ENCODE results near the gene METTL9. TPM values are rescaled to one million over a fixed set of nuclear protein-coding genes. Genes with fewer than 3 reads are reported as not detected.
"Not testable (repeated sequence)": the region's sequence is repeated elsewhere in the genome, so short reads cannot be mapped to it uniquely, and the experiment has no call there.

METTL9 gene
- total RNA-seq, 1 donor from 2014 or later, result 132 TPM

DNA sequence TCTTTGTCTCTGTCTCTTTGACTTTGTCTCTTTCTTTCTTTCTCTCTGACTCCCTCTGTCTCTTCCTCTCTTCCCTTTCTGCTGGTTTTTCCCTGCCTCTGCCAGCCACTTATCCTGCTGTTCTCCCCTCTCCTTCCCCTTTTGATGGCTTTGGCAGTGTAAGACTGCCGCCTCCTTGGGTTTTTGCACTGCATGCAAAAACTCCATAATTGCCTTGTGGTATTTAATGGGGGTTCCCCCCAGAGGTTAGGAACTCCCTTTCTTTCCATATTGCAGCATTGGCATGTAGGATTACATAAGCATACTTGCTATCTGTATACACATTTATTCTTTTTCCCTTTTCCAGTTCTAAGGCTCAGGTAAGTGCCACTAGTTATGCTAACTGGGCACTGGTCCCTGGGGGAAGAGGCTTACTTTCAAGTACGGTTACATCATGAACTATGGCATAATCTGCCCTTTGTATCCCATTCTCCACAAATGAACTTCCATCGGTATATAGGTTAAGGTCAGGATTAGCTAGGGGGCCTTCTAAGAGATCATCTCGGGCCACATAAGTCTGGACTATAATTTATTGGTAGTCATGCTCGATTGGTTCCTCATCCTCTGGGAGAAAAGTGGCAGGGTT is 32.7 kb downstream of the METTL9 start:
- DNase-seq (ENCODE audit: extremely low spot score, unreplicated experiment); H3K4me3 Mint-ChIP-seq; H3K9me3 Mint-ChIP-seq; H3K27me3 Mint-ChIP-seq: not testable (repeated sequence)
- peak overlapping the region; percentile 86 for H3K27ac Mint-ChIP-seq
- H3K4me1 Mint-ChIP-seq (ENCODE audit: unreplicated experiment), result peaks cover 18% of the 10 kb centered on the region
- peaks cover 47% of the 10 kb centered on the region for H3K36me3 Mint-ChIP-seq

- H3K36me3 Mint-ChIP-seq, result peaks cover 32% of the 10 kb centered on the region
- H3K27ac Mint-ChIP-seq, result no peak overlapping the region
- no peak for DNase-seq (ENCODE audit: extremely low spot score, unreplicated experiment)
- H3K4me3 Mint-ChIP-seq, result no peak overlapping the region
- TF ChIP-seq CTCF (conservative IDR thresholded peaks at IDR 0.05), result no peak
- no peaks in the 10 kb centered on the region for H3K27me3 Mint-ChIP-seq
- no peaks in the 10 kb centered on the region for H3K9me3 Mint-ChIP-seq
- peaks cover 15% of the 10 kb centered on the region for H3K4me1 Mint-ChIP-seq (ENCODE audit: unreplicated experiment)
Observed at GRCh38 chr16:21634216-21634615, 34.8 kb downstream of the METTL9 start.

DNA sequence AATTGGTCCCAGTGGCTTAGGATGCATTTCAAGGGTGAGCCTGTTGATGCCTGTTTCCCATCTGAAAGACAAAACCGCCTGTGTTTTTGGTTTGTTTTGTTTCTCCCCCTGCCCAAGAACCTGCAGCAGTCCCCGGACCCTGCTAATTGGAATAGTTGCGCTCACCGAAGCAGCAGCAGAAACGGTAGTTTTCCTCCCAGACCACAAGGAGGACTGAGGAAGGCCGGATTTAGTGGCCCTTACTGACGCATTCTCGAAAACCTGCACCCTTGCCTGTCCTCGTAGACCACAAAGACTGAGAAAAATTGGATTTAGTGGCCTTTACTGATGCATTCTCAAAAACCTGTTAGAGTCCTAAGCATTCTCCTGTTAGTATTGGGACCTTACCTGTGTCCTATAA is 36.3 kb downstream of the METTL9 start:
- not testable (repeated sequence) for H3K9me3 Mint-ChIP-seq; H3K27ac Mint-ChIP-seq; H3K27me3 Mint-ChIP-seq; H3K4me3 Mint-ChIP-seq; DNase-seq (ENCODE audit: extremely low spot score, unreplicated experiment)
- Mint-ChIP-seq H3K36me3 (peaks cover 25% of the 10 kb centered on the region), H3K4me1 (ENCODE audit: unreplicated experiment) (peaks cover 14% of the 10 kb centered on the region)

DNA sequence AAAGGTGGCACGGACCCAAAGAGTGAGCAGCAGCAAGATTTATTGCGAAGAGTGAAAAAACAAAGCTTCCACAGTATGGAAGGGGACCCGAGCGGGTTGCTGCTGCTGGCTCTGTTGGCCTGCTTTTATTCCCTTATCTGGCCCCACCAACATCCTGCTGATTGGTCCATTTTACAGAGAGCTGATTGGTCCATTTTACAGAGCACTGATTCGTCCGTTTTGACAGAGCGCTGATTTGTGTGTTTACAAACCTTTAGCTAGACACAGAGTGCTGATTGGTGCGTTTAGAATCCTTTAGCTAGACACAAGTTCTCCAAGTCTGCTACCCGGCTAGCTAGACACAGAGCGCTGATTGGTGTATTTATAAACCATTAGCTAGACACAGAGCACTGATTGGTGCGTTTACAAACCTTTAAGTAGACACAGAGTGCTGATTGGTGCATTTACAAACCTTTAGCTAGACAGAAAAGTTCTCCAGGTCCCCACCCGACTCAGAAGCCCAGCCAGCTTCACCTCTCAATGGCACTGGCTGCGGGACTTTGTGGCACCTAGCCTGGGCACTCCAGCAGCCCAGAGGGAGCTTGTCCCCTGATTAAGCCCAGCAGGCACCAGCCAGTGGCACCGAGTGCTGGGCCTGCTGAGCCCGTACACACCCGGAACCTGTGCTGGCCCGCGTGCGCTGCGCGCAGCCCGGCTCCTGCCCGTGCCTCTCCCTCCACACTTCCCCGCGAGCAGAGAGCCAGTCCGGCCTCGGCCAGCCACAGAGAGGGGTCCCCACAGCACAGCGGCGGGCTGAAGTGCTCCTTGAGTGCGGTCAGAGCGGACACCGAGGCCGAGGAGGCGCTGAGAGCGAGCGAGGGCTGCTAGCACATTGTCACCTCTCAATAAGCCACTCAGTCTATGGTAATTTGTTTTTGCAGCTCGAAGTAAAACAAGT is 37.9 kb downstream of the METTL9 start:
- TF ChIP-seq CTCF (conservative IDR thresholded peaks at IDR 0.05), result no peak

GRCh38 chr16:21638573-21638975 is 39.2 kb downstream of the METTL9 start:
- no peak for TF ChIP-seq CTCF (conservative IDR thresholded peaks at IDR 0.05)
- no peak for DNase-seq (ENCODE audit: extremely low spot score, unreplicated experiment)
- no peaks in the 10 kb centered on the region for H3K27me3 Mint-ChIP-seq
- no peak overlapping the region for H3K4me3 Mint-ChIP-seq
- H3K27ac Mint-ChIP-seq, result no peak overlapping the region
- H3K9me3 Mint-ChIP-seq, result no peaks in the 10 kb centered on the region
- H3K4me1 Mint-ChIP-seq (ENCODE audit: unreplicated experiment), result no peaks in the 10 kb centered on the region
- H3K36me3 Mint-ChIP-seq, result peaks cover 14% of the 10 kb centered on the region

More for the DNA sequence above, 37.9 kb downstream of the METTL9 start:
- Mint-ChIP-seq H3K36me3 (peaks cover 18% of the 10 kb centered on the region), H3K9me3 (no peaks in the 10 kb centered on the region), H3K4me3 (no peak overlapping the region), H3K27ac (no peak overlapping the region), H3K4me1 (ENCODE audit: unreplicated experiment) (no peaks in the 10 kb centered on the region), H3K27me3 (no peaks in the 10 kb centered on the region)
- DNase-seq (ENCODE audit: extremely low spot score, unreplicated experiment), result no peak

- no peaks in the 10 kb centered on the region for H3K9me3 Mint-ChIP-seq
- TF ChIP-seq CTCF (conservative IDR thresholded peaks at IDR 0.05), result no peak
- H3K27me3 Mint-ChIP-seq, result no peaks in the 10 kb centered on the region
- no peak overlapping the region for H3K27ac Mint-ChIP-seq
- peaks cover 13% of the 10 kb centered on the region for H3K36me3 Mint-ChIP-seq
- no peaks in the 10 kb centered on the region for H3K4me1 Mint-ChIP-seq (ENCODE audit: unreplicated experiment)
- H3K4me3 Mint-ChIP-seq, result no peak overlapping the region
- DNase-seq (ENCODE audit: extremely low spot score, unreplicated experiment), result no peak
Observed at GRCh38 chr16:21639493-21639892, 40.1 kb downstream of the METTL9 start.

Measured in type B pancreatic cell (in vitro differentiated cells).